ENCODE data around the gene IDH1. TPM values are rescaled to one million over a fixed set of nuclear protein-coding genes. Genes with fewer than 3 reads are reported as not detected.
A peak's percentile ranks its signal among the peaks of the same experiment; 100 is the strongest.

The IDH1 gene
- total RNA-seq, 1 donor, result 196 TPM

DNA sequence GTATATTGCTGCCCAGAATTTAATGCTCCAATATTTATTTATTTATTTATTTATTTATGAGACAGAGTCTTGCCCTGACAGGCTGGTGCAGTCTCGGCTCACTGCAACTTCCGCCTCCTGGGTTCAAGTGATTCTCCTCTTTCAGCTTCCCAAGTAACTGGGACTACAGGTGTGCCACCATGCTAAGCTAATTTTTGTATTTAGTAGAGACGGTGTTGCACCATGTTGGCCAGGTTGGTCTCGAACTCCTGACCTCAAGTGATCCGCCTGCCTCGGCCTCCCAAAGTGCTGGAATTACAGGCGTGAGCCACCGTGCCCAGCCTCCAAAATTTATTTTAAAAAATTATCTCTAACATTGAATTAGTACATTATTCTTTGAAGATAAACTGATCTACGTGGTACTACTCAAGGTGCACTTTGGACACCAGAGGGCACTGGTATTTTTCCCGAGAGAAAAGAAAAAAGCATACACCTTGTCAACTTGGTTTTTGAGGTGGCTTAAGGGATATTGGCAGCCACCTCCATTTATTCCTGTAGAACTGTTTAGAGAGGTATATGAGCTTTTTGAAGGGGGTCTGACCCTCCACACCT lies 1.4 kb upstream of the IDH1 start:
- H3K4me3 ChIP-seq (ENCODE audit: low read depth, low read length), result no peak overlapping the region
- DNase-seq (ENCODE audit: low read depth), result no peak
- TF ChIP-seq, protein P1, sequence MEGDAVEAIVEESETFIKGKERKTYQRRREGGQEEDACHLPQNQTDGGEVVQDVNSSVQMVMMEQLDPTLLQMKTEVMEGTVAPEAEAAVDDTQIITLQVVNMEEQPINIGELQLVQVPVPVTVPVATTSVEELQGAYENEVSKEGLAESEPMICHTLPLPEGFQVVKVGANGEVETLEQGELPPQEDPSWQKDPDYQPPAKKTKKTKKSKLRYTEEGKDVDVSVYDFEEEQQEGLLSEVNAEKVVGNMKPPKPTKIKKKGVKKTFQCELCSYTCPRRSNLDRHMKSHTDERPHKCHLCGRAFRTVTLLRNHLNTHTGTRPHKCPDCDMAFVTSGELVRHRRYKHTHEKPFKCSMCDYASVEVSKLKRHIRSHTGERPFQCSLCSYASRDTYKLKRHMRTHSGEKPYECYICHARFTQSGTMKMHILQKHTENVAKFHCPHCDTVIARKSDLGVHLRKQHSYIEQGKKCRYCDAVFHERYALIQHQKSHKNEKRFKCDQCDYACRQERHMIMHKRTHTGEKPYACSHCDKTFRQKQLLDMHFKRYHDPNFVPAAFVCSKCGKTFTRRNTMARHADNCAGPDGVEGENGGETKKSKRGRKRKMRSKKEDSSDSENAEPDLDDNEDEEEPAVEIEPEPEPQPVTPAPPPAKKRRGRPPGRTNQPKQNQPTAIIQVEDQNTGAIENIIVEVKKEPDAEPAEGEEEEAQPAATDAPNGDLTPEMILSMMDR (IDR thresholded peaks at IDR 0.05; ENCODE audit: insufficient read depth, low read length), result no peak

DNA sequence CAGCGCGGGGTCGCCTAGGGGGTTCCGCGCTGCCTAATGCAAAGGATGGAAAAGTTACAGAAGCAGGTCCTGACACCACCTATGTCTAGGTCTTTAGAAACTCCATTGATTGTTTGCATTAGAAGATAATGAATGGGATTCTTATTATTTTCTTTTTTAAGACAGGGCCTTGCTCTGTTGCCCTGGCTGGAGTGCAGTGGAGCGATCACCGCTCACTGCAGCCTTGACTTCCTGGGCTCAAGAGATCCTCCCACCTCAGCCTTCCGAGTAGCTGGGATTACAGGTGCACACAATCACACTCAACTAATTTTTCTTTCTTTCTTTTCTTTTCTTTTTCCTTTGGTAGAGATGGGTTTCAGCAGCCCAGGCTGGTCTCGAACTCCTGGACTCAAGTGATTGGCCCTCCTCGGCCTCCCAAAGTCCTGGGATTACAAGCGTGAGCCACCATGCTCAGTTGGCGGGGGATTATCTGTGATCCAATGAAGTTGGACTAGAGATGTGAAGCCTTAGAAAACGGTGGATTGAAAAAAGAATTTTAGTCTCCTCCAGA lies 761 bp upstream of the IDH1 start:
- TF ChIP-seq, protein P1 (IDR thresholded peaks at IDR 0.05; ENCODE audit: insufficient read depth, low read length), result no peak
- peak overlapping the region; percentile 81 for H3K4me3 ChIP-seq (ENCODE audit: low read depth, low read length)
- DNase-seq (ENCODE audit: low read depth), result no peak

DNA sequence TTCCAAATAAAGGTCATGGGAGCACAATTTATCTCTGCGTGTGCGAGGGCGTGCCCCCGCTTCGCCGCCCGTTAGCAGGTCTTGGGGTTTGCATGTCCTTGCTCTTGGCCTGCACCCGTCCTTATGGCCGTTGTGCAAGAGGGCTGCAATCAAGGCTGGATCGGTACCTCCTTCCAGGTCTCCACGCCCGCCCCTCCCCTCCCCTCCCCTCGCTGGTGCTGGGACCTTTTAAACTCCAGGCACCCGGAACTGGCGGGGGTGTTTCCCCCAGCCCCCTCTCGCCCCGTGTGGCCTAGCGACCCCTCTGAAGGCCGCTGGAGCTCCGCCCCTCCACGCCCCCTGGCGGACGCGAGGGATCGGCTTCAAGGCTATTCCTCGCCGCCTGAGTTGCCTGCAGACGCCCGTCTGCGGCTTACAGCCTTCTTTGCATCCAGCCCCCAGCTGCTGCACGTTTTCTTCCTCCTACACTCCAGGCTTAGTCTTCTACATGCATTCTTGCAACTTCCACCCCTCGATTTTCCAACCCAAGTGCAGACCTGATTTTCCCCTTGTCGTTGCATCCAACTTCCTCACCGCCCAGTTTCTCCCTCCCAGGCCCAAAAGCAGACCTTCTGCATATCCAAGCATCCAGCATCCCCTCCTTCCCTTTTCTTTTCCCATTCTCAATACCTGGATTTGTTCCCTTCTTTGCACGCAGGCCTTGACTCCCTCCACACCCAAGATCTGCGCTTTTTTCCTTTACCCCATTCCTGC lies 577 bp downstream of the IDH1 start:
- peak; percentile 81 for DNase-seq (ENCODE audit: low read depth)
- TF ChIP-seq, protein P1 (IDR thresholded peaks at IDR 0.05; ENCODE audit: insufficient read depth, low read length), result peak; percentile 89
- H3K4me3 ChIP-seq (ENCODE audit: low read depth, low read length), result peak overlapping the region; percentile 99

DNA sequence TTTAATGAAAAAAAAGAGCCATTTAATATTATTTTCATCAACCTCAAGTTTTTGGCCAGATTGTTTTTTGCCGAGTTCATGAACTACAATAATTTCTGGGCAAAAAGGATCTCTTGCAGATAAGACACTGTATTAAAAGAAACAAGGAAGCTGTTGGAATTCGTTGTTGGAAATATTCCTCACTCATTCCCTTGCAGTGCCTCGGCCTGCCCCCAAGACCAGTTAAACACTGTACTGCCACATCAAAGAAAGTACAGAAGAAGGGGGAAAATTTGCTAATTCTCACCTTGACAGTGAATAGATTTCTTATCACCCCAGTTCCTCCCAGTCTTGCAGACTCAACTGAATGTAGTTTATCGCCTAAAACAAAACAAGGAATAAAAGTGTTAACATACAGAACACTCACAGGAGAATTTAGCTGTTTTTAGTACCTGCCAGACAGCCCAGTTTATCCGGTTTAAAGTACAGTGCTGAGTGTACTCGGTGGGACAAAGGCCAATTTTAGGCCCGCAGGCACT lies 1.2 kb downstream of the IDH1 start:
- H3K4me3 ChIP-seq (ENCODE audit: low read depth, low read length), result peak overlapping the region; percentile 99
- TF ChIP-seq, protein P1 (IDR thresholded peaks at IDR 0.05; ENCODE audit: insufficient read depth, low read length), result no peak
- peak; percentile 70 for DNase-seq (ENCODE audit: low read depth)

DNA sequence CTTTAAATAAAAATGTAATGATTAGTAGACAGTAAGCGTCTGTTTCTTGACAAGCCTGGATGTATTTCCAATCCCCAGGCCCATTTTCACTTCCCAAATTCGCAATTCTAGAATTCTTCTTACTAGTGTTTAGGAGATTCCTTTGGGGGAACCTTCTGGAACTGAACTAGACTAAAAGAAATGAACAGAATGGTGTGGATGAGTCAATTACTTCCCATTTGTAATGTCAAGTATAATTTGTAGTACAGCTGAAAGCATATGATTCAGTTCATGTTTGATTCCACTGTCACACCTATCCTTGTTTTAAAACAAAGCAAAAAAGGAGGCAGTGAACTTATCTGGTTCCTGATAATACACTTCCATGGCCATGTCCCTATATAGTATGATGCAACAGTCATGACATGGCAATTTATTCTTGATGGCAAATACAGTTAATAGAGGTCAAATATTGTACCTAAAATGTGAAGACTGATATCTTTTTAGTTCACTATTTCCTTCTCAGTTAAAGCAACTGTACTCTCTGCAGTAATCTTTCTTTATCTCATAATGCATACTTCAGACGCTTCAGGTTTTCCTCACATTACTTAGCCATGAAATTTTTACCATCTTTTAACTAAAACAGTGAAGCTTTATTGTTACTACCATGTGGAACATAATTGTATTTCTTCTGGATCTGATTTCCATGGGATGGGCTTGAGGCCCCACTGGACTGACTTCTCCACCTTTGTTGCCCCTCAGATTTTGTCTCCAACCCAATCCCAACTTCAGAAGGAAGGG lies 2.0 kb downstream of the IDH1 start:
- H3K4me3 ChIP-seq (ENCODE audit: low read depth, low read length), result peak overlapping the region; percentile 99
- peak; percentile 34 for DNase-seq (ENCODE audit: low read depth)

DNA sequence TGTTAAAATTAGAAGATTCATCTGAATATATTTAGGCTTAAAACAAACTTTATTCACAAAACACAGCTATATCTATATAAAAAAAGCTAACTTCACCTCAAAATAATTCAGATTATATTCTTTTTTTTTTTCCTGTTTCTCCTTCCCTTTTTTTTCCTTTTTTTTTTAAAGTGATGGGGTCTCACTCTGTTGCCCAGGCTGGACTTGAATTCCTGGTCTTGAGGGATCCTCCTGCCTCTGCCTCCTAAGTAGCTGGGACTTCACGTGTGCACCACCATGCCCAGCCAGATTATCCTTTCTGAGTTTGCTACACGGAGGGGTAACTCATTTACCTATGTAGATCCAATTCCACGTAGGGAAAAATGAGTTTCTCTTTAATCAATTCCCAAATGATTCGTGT lies 3.8 kb downstream of the IDH1 start:
- H3K4me3 ChIP-seq (ENCODE audit: low read depth, low read length), result no peak overlapping the region
- no peak for DNase-seq (ENCODE audit: low read depth)
- TF ChIP-seq, protein P1 (IDR thresholded peaks at IDR 0.05; ENCODE audit: insufficient read depth, low read length), result no peak

More for the DNA sequence above, 2.0 kb downstream of the IDH1 start:
- TF ChIP-seq, protein P1 (IDR thresholded peaks at IDR 0.05; ENCODE audit: insufficient read depth, low read length), result no peak

Data from fibroblast of the aortic adventitia (primary cell).